ENCODE results near the gene MRPL14. TPM values are rescaled to one million over a fixed set of nuclear protein-coding genes. Genes with fewer than 3 reads are reported as not detected.

Gene MRPL14
- total RNA-seq, 1 experiment from 2014 or later = 69.6 TPM

GRCh38 chr6:44148306-44148705 is 21.1 kb upstream of the MRPL14 start:
- Histone ChIP-seq H3K79me2 (ENCODE audit: insufficient read depth, low read length) (no peaks in the 10 kb centered on the region), H3K9me3 (ENCODE audit: control insufficient read depth in 1 of 2, insufficient read depth in 1 of 2, low read depth in 1 of 2, low read length in 2 of 2) (no peaks in the 10 kb centered on the region), H3K4me2 (ENCODE audit: low read length) (no peak overlapping the region), H2AFZ (ENCODE audit: low read depth, low read length, poor library complexity, severe bottlenecking) (no peak overlapping the region), H4K20me1 (ENCODE audit: insufficient read depth) (no peaks in the 10 kb centered on the region), H3K4me1 (ENCODE audit: control insufficient read depth in 1 of 2, insufficient read depth in 2 of 2, low read length in 2 of 2) (peaks cover 0 to 6% of the 10 kb centered on the region in 2 experiments; a peak in 1 of 4 replicates), H3K4me3 (replicated peaks in 1 of 2; ENCODE audit: low read depth in 1 of 2, low read length in 2 of 2) (no peak overlapping the region), H3K36me3 (ENCODE audit: control insufficient read depth in 1 of 2, insufficient read depth in 2 of 2, low read length in 2 of 2) (peaks cover 20 to 22% of the 10 kb centered on the region in 2 experiments; a peak in 3 of 4 replicates), H3K27me3 (ENCODE audit: insufficient read depth, low read length) (no peaks in the 10 kb centered on the region), H3K9me2 (ENCODE audit: insufficient read depth) (no peaks in the 10 kb centered on the region), H3K9ac (ENCODE audit: low read length) (no peak overlapping the region), H3K27ac (ENCODE audit: low read depth, low read length) (no peak overlapping the region)
- ATAC-seq (no peak), DNase-seq (ENCODE audit: low read depth, low spot score) (no peak)
- RAD21 ChIA-PET (ENCODE audit: low non-redundant PET in 1 of 2, low total read pairs in 2 of 2, uncharacterized antibody in 2 of 2, unreplicated experiment in 2 of 2) = no interaction called here
- BruUV-seq (replicated peaks) = no TSS peak
- POLR2A ChIA-PET = no interaction called here
- CTCF ChIA-PET = no interaction called here
- intact Hi-C loops (cut with micrococcal nuclease) = no loop called here
- TF ChIP-seq CEBPB (IDR thresholded peaks at IDR 0.05; ENCODE audit: low read depth) (no peak), SIN3A (IDR thresholded peaks at IDR 0.05; ENCODE audit: low read depth) (no peak), CTCF (IDR thresholded peaks at IDR 0.05 in 2 of 3, conservative IDR thresholded peaks at IDR 0.05 in 1 of 3; ENCODE audit: borderline replicate concordance in 1 of 3, insufficient read depth in 1 of 3, low read depth in 2 of 3, low read length in 2 of 3) (no peak), TCF7L2 (IDR thresholded peaks at IDR 0.05; ENCODE audit: borderline replicate concordance, extremely low read depth, insufficient read depth, insufficient read length) (no peak), JUND (IDR thresholded peaks at IDR 0.05) (no peak), POLR2AphosphoS5 (IDR thresholded peaks at IDR 0.05; ENCODE audit: low read depth, low read length) (no peak), SRF (IDR thresholded peaks at IDR 0.05; ENCODE audit: low read depth) (no peak), MAX (IDR thresholded peaks at IDR 0.05) (no peak), CBX3 (IDR thresholded peaks at IDR 0.05; ENCODE audit: low read depth) (no peak), ATF3 (IDR thresholded peaks at IDR 0.05) (no peak), YY1 (IDR thresholded peaks at IDR 0.05; ENCODE audit: extremely low read depth, insufficient replicate concordance, low read depth, low read length) (no peak), SP1 (IDR thresholded peaks at IDR 0.05; ENCODE audit: low read depth) (no peak), POLR2A (IDR thresholded peaks at IDR 0.05; ENCODE audit: borderline replicate concordance, extremely low read depth, insufficient read depth, insufficient read length) (no peak), EZH2 (IDR thresholded peaks at IDR 0.05) (no peak), ZFX (IDR thresholded peaks at IDR 0.05) (no peak), FOSL1 (IDR thresholded peaks at IDR 0.05; ENCODE audit: low read depth) (no peak), EGR1 (IDR thresholded peaks at IDR 0.05; ENCODE audit: low read depth) (no peak), ZBTB33 (IDR thresholded peaks at IDR 0.05; ENCODE audit: extremely low read depth, insufficient replicate concordance, low read length) (no peak)

Data from HCT116 (cell line).